Raji (cell line): ENCODE results near the gene CDX2.

Source experiments
- POLR2A ChIP-seq: IDR thresholded peaks from 2 replicates; pipeline ENCODE4 v1.6.1; 2011; ENCODE audit warnings: low read depth, low read length, control low read depth; ENCODE audit not compliant: insufficient read depth

The CDX2 gene

DNA sequence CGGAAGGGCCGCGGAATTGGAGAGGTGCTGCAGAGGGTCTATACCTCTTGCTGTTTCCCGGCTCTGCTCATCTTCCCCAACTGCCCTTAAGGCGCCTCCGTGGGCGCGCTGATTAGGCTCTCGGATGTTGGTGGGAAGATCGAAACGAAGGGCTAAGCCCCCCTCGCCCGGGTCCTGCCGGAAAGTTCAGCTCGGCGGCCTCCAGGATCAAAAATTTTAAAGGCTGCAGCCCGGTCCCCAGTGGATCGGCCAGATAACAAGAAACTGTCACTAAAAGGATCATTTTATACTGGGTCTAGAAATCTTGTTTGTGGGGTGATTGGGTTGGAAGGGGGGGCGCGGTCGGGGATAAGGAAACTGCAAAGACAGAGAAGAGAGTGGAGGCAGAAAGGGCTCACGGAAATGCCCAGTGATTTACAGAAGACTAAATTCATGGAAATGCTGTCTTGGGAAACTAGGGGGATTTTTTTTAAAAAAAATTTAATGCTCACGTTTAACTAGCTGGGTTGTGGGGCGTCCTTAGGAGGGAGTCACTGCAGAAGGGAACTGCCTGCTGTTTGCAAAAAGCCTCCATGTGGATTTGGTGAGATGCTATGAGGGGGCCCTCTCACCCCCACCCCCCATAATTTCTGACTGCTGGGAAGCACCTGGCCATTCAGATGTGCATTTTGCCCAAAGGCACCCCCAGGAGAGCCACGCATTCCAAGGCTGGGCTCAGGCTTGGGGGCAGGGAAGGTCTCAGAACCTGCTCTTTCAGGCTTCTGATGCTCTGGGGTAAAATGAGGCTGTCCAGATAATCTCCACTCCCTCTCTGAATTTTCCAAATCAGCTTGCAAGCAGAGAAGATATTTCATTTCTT lies 7.7 kb downstream of the CDX2 start:
- no peak for TF ChIP-seq POLR2A

DNA sequence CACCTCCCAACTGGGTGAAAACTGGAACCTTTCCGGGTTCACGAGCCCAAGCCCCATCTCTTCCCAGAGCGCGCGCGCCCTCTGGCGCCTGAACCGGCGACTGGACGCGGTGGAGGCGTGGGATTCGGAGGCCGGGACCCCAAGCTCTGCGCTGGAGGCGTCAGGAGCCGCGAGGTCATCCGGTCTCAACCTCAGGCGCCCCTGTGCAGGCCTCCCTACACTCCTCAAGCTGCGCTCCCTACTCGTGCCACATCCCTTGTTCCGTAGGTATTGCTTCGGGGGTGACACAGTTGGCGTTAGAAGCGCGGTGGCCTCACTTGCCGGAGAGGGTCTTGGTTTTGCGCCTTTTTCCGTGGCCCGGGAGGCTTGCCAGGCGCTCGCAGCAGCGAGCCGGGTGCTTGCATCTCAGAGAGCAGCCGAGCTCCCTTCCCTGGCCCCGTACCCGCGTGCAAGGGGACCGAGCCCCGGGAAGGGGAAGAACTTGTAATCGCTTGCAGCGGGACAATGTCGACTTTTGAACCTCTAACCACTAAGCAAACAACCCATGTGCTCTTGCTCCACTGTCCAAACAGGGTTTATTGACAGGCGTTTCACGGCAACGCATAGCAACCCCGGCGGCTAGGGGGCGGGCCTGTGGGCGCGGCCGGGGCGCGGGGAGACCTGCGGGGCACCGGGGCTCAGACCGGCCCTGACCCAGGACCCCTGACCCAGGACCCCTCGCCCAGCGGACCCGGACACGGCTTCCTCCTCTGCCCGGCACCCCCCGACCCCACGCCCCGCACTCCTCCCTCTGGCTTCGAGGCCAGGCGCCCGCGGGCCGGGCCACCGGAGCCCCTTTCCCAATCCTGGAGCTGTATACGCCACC lies 8.5 kb downstream of the CDX2 start:
- no peak for TF ChIP-seq POLR2A

DNA sequence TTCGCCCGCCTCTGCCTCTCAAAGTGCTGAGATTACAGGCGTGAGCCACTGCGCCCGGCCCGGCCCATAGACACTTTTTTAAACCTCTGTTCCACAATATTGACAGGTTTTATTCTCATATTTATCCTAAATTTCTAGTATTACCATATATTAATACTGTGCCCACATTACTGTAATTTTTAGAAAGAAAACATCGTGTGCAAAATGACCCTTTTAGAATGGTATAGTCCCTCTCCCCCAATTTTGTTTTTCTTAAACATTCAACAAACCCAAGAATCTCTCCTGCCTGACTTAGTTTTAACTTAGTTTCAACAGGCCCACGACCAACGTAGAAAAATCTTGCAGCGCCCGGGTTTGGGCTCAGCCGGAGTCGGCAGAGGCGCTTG lies 9.1 kb downstream of the CDX2 start:
- TF ChIP-seq POLR2A, result no peak

DNA sequence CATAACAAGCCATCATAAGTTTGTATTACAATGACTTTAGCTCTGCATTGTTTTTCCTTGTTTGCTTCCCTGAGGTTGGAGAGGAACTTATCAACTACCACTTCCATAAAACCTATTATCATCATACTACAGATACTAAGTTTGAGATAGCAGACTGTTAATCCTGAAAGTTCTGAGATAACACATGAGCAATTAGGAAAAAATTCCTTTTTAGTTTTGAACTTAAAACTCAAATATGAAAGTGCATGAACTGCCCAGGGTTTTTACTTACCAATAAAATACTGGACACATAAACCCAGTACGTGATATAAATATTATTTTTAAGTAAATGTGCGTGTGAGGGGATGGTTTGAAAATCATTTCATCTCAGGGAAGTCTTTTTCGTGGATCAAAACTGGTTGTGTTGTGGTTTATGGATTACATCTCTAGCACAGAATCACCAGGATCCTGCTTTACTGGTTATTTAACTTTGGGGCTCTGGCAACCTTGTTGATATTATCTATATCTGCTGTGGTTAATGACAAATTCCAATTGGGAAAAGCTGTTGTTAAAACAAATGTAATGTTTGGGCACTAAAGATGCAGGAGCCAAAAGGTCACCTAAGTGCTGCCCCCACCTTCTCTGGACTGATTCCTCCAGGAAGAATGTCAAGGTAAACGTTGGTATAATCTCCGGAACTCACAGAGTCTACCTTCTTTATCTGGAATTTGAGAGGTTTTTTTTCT lies 12.4 kb downstream of the CDX2 start:
- no peak for TF ChIP-seq POLR2A

DNA sequence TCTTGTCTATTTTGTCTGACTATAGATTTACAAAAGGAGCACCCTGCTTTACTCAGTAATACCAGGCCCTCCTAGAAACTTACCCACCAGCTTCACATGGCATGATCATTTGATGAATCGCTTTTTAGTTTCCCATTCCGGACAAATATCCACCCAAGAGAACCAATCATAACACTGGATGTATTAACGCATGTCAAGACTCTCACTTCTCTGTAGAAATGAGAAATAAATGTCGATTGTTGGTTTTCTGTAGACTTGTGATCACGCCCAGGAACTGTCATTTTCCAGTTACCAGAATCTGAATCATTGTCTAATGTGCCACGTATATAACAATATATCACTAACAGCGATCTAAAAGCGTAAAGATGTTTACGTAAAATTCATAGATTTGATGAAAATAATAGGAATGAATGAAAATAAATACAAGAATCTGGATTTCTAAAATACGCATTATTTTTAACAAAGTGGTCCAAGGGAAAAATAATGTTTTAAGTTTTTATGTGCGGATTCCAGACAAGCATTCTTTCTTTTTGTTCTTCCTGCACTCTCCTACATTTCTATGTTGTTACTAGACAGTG lies 14.0 kb downstream of the CDX2 start:
- TF ChIP-seq POLR2A, result no peak

DNA sequence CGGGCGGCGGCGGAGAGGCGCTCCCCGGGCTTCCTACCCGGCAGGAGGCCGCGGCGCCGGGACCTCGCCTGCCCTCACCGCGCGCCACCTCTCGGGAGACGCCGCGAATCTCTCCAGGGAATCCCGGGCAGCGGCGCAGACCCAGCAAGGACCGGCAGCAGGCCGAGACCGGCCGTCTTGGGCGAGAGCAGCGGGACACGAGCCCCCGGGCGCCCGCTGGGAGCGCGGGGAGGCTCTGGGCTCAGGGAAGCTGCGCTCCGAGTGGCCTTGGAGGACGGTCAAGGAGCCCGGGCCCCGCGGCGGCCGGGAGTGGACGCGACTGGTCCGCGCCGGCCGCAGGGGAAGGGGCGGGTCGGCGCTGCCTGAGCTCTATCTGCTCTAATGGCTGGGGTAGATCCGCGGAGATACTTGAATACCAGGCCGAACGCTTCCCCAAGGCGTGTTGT lies 14.7 kb downstream of the CDX2 start:
- no peak for TF ChIP-seq POLR2A

DNA sequence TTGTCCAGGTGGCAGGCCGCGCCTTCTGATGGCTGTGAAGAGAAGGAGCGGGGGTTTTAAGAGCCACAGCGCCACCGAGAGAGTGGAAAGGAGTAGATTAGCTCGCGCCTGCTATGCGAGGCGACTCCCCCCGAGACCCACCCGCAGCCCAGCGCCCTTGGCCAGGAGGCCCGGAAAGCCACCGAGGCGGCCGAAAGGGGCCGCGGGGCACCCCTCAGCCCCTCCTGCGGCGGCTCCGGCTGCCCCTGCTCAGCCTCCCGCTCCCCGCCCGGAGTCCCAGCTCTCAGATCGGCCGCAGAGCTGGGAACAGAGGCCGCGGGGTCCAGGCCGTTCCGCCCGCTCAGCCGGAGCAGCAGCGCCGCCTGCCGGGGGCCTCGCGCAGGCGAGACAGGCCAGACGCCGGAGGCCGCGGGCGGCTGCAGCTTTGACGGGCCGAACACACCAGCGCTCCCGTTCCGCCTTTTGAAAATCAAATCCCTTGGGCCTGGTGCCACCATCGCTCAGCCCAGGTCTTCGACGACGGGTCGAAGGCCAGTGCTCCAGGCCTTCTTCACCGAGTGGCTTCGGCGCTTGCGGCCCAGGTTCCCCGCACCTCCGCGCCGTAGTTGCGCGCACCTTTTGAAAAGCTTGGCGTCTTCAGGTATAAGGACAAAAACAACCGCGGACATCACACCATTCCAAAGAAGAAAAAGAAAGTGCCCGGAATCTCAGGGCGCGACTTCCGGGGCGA lies 15.3 kb downstream of the CDX2 start:
- no peak for TF ChIP-seq POLR2A

DNA sequence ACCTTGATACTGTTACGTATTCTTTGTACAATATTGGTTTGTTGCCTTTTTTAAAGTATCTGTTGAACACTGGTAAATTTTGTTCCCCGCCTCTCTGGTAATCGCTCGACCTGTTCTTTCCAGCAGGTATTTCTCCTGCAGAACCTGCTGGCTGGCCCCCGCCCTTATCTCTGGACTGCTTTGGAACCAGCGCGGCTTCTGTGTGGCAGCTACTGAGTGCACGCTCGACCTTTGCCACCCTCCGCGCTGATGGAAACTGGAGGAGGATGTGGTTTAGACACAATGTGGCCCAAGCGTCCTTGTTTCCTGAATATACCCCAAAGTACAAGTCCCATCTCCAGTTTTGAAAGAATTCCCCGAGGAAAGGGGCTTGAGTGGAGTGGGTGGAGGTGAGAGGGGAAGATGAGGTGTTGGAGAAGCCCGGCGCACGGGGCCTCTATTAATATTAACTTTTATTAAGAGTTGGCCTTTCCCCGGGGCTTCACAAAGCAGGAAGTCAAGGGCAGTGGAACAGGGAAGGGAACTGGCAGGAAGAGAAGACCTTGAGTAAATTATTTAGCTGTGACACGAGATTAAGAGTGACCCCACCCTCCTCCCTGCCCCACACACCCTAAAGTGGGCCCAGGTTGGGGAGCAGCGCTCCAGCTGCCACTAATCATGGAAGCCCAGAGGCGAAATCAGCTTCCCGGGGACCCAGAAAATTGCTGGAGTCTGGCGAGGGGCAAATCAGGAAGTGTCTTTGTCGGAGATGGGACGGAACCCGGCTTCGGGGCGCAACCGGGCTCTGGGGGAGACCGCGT lies 16.0 kb downstream of the CDX2 start:
- TF ChIP-seq POLR2A, result no peak

DNA sequence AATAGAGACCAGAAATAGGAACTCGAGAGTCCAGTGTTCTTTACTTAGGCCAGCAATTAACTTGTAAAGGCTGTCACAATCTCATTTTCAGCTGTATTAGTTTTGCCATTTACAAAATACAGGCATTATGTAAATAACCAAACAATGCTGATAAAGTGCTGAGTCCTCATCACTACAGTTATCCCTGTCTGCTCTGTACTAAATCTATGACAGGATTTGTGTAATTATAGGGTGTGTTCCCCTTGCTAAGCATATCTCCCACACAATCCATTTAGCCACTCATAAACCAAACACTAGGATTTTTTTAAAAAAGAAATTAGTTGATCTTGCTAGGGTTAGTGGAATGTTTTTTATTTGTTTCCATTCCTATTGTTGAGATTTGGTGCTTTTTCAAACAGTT lies 26.1 kb downstream of the CDX2 start:
- no peak for TF ChIP-seq POLR2A

DNA sequence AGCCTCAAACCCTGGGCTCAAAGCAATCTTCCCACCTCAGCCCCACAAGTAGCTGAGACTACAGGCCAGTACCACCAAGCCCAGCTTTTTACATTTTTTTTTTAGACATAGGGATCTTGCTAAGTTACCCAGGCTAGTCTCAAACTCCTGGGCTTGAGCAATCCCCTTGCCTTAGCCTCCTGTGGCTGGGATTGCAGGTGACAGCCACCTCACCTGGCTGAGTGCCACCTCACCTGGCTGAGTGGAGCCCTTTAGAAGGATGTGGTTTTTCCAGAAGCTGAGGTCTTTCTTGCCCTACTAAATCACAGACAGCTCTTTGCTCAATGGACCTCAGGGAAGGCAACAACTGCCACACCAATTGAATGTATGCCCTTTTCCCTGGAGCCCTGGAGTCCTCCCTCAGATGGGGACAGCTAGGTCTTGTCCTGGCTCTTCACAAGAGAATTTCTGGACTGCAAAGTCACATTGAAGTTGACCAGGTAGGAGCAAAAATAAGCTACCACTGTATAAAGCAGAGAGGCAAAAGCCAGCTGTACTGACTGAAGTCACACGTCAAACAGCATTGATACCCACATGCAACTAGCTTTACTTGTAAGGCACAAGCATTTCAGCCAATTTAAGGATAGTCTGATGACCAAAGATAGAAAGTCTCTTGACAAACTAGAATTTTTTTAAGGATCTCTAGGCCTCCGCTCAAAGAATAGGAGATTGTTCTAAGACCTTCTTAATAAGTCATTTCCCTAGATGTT lies 35.4 kb downstream of the CDX2 start:
- TF ChIP-seq POLR2A, result no peak

DNA sequence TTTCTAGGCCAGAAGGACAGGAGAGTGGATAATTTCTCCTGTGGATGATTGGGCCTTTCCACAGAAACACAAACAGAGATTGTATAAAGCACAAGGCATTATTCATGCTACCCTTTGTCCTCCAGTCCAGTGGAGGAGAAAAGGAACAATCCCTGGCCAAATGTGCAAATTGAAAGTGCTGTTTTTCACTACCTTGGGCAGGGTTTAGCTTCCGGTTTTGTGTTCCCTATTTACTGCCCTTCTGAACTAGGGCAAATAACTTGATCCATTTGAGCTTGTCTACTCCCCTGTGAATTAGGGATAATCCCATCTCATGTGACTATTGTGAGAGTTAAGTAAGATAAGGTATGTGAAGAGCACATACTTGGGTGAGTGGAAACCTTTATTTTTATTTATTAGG lies 36.0 kb downstream of the CDX2 start:
- TF ChIP-seq POLR2A, result no peak

DNA sequence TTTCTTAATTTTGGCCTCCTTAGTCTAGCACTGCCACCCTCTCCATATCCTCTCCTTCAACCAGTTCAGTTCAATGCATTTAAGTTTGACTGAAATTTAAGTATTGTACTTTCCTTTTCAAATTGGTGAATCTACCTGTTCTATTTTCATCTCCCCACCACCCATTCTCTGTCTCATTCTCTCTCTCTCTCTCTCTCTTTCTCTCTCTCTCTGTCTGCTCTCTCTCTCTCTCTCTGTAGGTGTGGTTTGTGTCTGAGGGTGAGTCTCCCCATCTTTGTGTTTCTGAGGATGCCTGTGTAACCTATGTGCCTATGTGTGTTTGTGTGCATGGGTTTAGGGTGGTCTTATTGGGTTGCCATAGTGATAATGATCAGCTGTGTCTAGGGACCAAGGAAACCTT lies 39.2 kb downstream of the CDX2 start:
- TF ChIP-seq POLR2A, result no peak
